ENCODE data around the gene HSP90AB1. TPM values are rescaled to one million over a fixed set of nuclear protein-coding genes. Genes with fewer than 3 reads are reported as not detected.

Gene HSP90AB1
- total RNA-seq, 1 experiment from 2014 or later: 967 TPM

GRCh38 chr6:44221961-44222335 lies 25.0 kb upstream of the HSP90AB1 start:
- intact Hi-C loops (cut with micrococcal nuclease; ENCODE audit: unreplicated experiment): loop anchor here (1.0 kb wide), 1 partner anchor 12 kb away; no protein-coding TSS in a partner anchor
- Histone ChIP-seq H3K9me3 (no peaks in the 10 kb centered on the region), H3K4me3 (ENCODE audit: low read depth, low read length) (no peak overlapping the region)

GRCh38 chr6:44222486-44223318 lies 24.2 kb upstream of the HSP90AB1 start:
- no TSS peak for BruUV-seq (replicated peaks)
- ChIA-PET POLR2A (interaction anchor here (0.5 to 2.3 kb wide), 5 partner anchors 15 to 420 kb away, joined by 3 to 13 read pairs (median 5); partner anchors contain the start of genes HSP90AB1, MRPL14, SLC35B2 and TMEM63B), CTCF (interaction anchor here (0.7 to 4.0 kb wide), 7 partner anchors 12 to 126 kb away, joined by 3 to 25 read pairs (median 4); no protein-coding TSS in a partner anchor)
- Mint-ChIP-seq H3K36me3 (ENCODE audit: insufficient read depth, unreplicated experiment) (peaks cover 12% of the 10 kb centered on the region), H3K4me1 (ENCODE audit: low read depth, unreplicated experiment) (peaks cover 7% of the 10 kb centered on the region), H3K27me3 (ENCODE audit: insufficient read depth, unreplicated experiment) (no peaks in the 10 kb centered on the region), H3K9me3 (ENCODE audit: unreplicated experiment) (no peaks in the 10 kb centered on the region), H3K4me3 (ENCODE audit: unreplicated experiment) (peak overlapping the region; percentile 89), H3K27ac (ENCODE audit: unreplicated experiment) (peak overlapping the region; percentile 44)
- Histone ChIP-seq H3K36me3 (ENCODE audit: control insufficient read depth, insufficient read depth, low read length) (no peaks in the 10 kb centered on the region), H3K9me3 (no peaks in the 10 kb centered on the region), H3K4me1 (peaks cover 50% of the 10 kb centered on the region), H3K27me3 (replicated peaks; ENCODE audit: control insufficient read depth, insufficient read depth, low read length) (no peaks in the 10 kb centered on the region), H3K4me3 (ENCODE audit: low read depth, low read length) (peak overlapping the region; percentile 59)
- intact Hi-C loops (cut with micrococcal nuclease; ENCODE audit: unreplicated experiment): loop anchor here (1.0 kb wide), 1 partner anchor 50 kb away; no protein-coding TSS in a partner anchor
- DNase-seq: no peak
- TF ChIP-seq CTCF (IDR thresholded peaks at IDR 0.05; ENCODE audit: insufficient read depth in 1 of 2, low read depth in 1 of 2, low read length in 1 of 2, severe bottlenecking in 1 of 2, unreplicated experiment in 1 of 2): no peak

More at GRCh38 chr6:44221961-44222335, 25.0 kb upstream of the HSP90AB1 start:
- Mint-ChIP-seq H3K4me3 (ENCODE audit: unreplicated experiment) (peak overlapping the region; percentile 89), H3K36me3 (ENCODE audit: insufficient read depth, unreplicated experiment) (peaks cover 12% of the 10 kb centered on the region), H3K27ac (ENCODE audit: unreplicated experiment) (no peak overlapping the region), H3K4me1 (ENCODE audit: low read depth, unreplicated experiment) (peaks cover 9% of the 10 kb centered on the region), H3K27me3 (ENCODE audit: insufficient read depth, unreplicated experiment) (no peaks in the 10 kb centered on the region), H3K9me3 (ENCODE audit: unreplicated experiment) (no peaks in the 10 kb centered on the region)
- TF ChIP-seq CTCF (IDR thresholded peaks at IDR 0.05; ENCODE audit: insufficient read depth in 1 of 2, low read depth in 1 of 2, low read length in 1 of 2, severe bottlenecking in 1 of 2, unreplicated experiment in 1 of 2): no peak
- BruUV-seq (replicated peaks): no TSS peak
- H3K4me1 ChIP-seq: peaks cover 47% of the 10 kb centered on the region
- CTCF ChIA-PET: interaction anchor here (0.6 to 1.6 kb wide), 5 partner anchors 9 to 584 kb away, joined by 3 to 13 read pairs (median 5); no protein-coding TSS in a partner anchor
- POLR2A ChIA-PET: interaction anchor here (0.6 to 0.7 kb wide), 2 partner anchors 53 to 110 kb away, joined by 3 read pairs; no protein-coding TSS in a partner anchor
- DNase-seq: no peak
- H3K27me3 ChIP-seq (replicated peaks; ENCODE audit: control insufficient read depth, insufficient read depth, low read length): no peaks in the 10 kb centered on the region
- H3K36me3 ChIP-seq (ENCODE audit: control insufficient read depth, insufficient read depth, low read length): no peaks in the 10 kb centered on the region

- H3K27me3 ChIP-seq (replicated peaks; ENCODE audit: control insufficient read depth, insufficient read depth, low read length): no peaks in the 10 kb centered on the region
- ChIA-PET CTCF (interaction anchor here (0.6 to 4.0 kb wide), 11 partner anchors 11 to 127 kb away, joined by 3 to 25 read pairs (median 4); no protein-coding TSS in a partner anchor), POLR2A (interaction anchor here (0.5 to 2.3 kb wide), 7 partner anchors 14 to 421 kb away, joined by 3 to 13 read pairs (median 5); partner anchors contain the start of genes HSP90AB1, MRPL14, SLC35B2 and TMEM63B)
- Mint-ChIP-seq H3K4me1 (ENCODE audit: low read depth, unreplicated experiment) (peaks cover 7% of the 10 kb centered on the region), H3K4me3 (ENCODE audit: unreplicated experiment) (peak within 1 kb of the TSS; percentile 89), H3K36me3 (ENCODE audit: insufficient read depth, unreplicated experiment) (peaks cover 18% of the 10 kb centered on the region), H3K27me3 (ENCODE audit: insufficient read depth, unreplicated experiment) (no peaks in the 10 kb centered on the region), H3K9me3 (ENCODE audit: unreplicated experiment) (no peaks in the 10 kb centered on the region), H3K27ac (ENCODE audit: unreplicated experiment) (peak within 1 kb of the TSS; percentile 44)
- peaks cover 44% of the 10 kb centered on the region for H3K4me1 ChIP-seq
- intact Hi-C loops (cut with micrococcal nuclease; ENCODE audit: unreplicated experiment): loop anchor here (1.0 kb wide), 1 partner anchor 51 kb away; no protein-coding TSS in a partner anchor
- no peaks in the 10 kb centered on the region for H3K9me3 ChIP-seq
- peak; percentile 19 to 45 for TF ChIP-seq CTCF (IDR thresholded peaks at IDR 0.05; ENCODE audit: insufficient read depth in 1 of 2, low read depth in 1 of 2, low read length in 1 of 2, severe bottlenecking in 1 of 2, unreplicated experiment in 1 of 2)
- H3K4me3 ChIP-seq (ENCODE audit: low read depth, low read length): peak within 1 kb of the TSS; percentile 59
- peak; percentile 86 to 88 for DNase-seq
- no peaks in the 10 kb centered on the region for H3K36me3 ChIP-seq (ENCODE audit: control insufficient read depth, insufficient read depth, low read length)
- BruUV-seq (replicated peaks): no TSS peak
These were observed 23.4 kb upstream of the HSP90AB1 start, which contains the start of gene SLC29A1 for GRCh38 chr6:44223319-44224028. Gene SLC29A1 (plus strand): TSS chr6:44223595. CDS start chr6:44227314, 3,719 bp downstream.
